ENCODE results near the gene TNFRSF21.
"Not testable (repeated sequence)": the region's sequence is repeated elsewhere in the genome, so short reads cannot be mapped to it uniquely, and the experiment has no call there.

TNFRSF21 gene

DNA sequence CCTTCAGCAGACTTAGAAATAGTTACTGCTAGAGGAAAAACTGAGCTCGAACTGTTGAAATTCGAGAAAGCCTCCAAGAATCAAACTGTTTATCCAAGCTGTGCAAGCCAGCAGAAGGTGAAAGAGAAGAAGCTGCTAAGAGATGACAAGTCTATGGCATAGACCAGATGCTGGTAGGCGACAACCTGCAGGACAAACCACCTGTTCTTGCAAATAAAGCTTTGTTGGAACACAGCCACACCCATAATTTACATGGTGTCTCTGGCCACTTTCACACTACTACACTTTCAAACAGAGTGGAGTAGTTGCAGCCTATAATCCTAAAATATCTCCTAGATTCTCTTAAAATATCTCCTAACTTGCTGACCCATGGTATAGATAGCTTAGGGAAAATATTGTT is 33.3 kb downstream of the TNFRSF21 start:
- TF ChIP-seq, protein P1, sequence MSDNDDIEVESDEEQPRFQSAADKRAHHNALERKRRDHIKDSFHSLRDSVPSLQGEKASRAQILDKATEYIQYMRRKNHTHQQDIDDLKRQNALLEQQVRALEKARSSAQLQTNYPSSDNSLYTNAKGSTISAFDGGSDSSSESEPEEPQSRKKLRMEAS (IDR thresholded peaks at IDR 0.05; ENCODE audit: low read depth, low read length) = no peak
- no peak for TF ChIP-seq MYC (IDR thresholded peaks at IDR 0.05; ENCODE audit: low read depth, low read length)
- no peak for TF ChIP-seq POLR2A (IDR thresholded peaks at IDR 0.05; ENCODE audit: extremely low read depth, insufficient read length)
- TF ChIP-seq, protein P2, sequence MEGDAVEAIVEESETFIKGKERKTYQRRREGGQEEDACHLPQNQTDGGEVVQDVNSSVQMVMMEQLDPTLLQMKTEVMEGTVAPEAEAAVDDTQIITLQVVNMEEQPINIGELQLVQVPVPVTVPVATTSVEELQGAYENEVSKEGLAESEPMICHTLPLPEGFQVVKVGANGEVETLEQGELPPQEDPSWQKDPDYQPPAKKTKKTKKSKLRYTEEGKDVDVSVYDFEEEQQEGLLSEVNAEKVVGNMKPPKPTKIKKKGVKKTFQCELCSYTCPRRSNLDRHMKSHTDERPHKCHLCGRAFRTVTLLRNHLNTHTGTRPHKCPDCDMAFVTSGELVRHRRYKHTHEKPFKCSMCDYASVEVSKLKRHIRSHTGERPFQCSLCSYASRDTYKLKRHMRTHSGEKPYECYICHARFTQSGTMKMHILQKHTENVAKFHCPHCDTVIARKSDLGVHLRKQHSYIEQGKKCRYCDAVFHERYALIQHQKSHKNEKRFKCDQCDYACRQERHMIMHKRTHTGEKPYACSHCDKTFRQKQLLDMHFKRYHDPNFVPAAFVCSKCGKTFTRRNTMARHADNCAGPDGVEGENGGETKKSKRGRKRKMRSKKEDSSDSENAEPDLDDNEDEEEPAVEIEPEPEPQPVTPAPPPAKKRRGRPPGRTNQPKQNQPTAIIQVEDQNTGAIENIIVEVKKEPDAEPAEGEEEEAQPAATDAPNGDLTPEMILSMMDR (IDR thresholded peaks at IDR 0.05; ENCODE audit: low read depth, low read length) = no peak
- H3K4me3 ChIP-seq (ENCODE audit: low read depth, low read length) = no peak overlapping the region
- DNase-seq (ENCODE audit: low read depth) = no peak

GRCh38 chr6:47275640-47276039 is 34.1 kb downstream of the TNFRSF21 start:
- DNase-seq (ENCODE audit: low read depth) = no peak
- no peak overlapping the region for H3K4me3 ChIP-seq (ENCODE audit: low read depth, low read length)
- TF ChIP-seq, protein P1 (IDR thresholded peaks at IDR 0.05; ENCODE audit: low read depth, low read length) = no peak
- TF ChIP-seq MYC (IDR thresholded peaks at IDR 0.05; ENCODE audit: low read depth, low read length) (no peak), POLR2A (IDR thresholded peaks at IDR 0.05; ENCODE audit: extremely low read depth, insufficient read length) (no peak)
- TF ChIP-seq, protein P2 (IDR thresholded peaks at IDR 0.05; ENCODE audit: low read depth, low read length) = no peak

- not testable (repeated sequence) for H3K4me3 ChIP-seq (ENCODE audit: low read depth, low read length); DNase-seq (ENCODE audit: low read depth)
Measured at GRCh38 chr6:47275132-47275531, 34.6 kb downstream of the TNFRSF21 start.

GRCh38 chr6:47268572-47269187 is 41.0 kb downstream of the TNFRSF21 start:
- H3K4me3 ChIP-seq (ENCODE audit: low read depth, low read length) = no peak overlapping the region
- DNase-seq (ENCODE audit: low read depth) = no peak
- TF ChIP-seq, protein P2 (IDR thresholded peaks at IDR 0.05; ENCODE audit: low read depth, low read length) = no peak
- TF ChIP-seq, protein P1 (IDR thresholded peaks at IDR 0.05; ENCODE audit: low read depth, low read length) = no peak
- no peak for TF ChIP-seq POLR2A (IDR thresholded peaks at IDR 0.05; ENCODE audit: extremely low read depth, insufficient read length)
- TF ChIP-seq MYC (IDR thresholded peaks at IDR 0.05; ENCODE audit: low read depth, low read length) = no peak

DNA sequence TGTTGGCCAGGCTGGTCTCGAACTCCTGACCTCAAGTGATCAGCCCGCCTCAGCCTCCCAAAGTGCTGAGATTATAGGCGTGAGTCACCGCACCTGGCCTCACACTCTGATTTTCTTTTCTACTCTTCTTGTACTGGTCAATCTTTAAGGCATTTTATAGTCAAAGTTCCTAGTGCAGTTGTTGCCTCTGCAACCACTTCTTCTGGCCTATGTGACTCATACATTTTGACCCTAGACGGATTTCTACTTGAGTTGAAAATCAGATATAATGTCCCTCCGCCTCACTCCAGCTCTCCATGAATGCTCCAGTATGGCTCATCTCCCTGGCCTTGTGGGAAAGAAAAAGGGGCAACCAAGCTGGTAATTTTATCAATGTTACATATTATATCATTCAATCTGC is 42.4 kb downstream of the TNFRSF21 start:
- no peak for DNase-seq (ENCODE audit: low read depth)
- no peak for TF ChIP-seq MYC (IDR thresholded peaks at IDR 0.05; ENCODE audit: low read depth, low read length)
- TF ChIP-seq POLR2A (IDR thresholded peaks at IDR 0.05; ENCODE audit: extremely low read depth, insufficient read length) = no peak
- no peak overlapping the region for H3K4me3 ChIP-seq (ENCODE audit: low read depth, low read length)

DNA sequence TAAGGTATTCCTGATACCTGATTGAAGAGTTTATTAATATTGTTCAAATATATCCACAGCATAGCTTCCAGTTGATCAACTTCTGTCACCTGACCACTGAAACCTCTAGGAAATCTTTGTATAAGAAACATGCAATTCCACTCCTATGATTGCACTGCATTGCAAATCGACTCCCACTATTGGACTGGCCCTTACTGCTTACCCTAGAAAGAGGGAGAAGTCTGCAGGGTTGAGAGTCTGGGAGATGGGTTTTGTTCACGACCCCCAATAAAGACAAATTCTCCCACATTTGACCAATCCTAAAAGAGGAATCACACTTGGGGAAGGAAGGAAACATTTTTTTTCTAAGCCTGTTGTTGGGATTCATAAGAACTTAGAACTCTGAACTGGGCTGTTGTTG is 43.7 kb downstream of the TNFRSF21 start:
- DNase-seq (ENCODE audit: low read depth) = no peak
- TF ChIP-seq POLR2A (IDR thresholded peaks at IDR 0.05; ENCODE audit: extremely low read depth, insufficient read length) (no peak), MYC (IDR thresholded peaks at IDR 0.05; ENCODE audit: low read depth, low read length) (no peak)
- TF ChIP-seq, protein P1 (IDR thresholded peaks at IDR 0.05; ENCODE audit: low read depth, low read length) = no peak
- TF ChIP-seq, protein P2 (IDR thresholded peaks at IDR 0.05; ENCODE audit: low read depth, low read length) = no peak
- no peak overlapping the region for H3K4me3 ChIP-seq (ENCODE audit: low read depth, low read length)

- no peak for DNase-seq (ENCODE audit: low read depth)
- H3K4me3 ChIP-seq (ENCODE audit: low read depth, low read length) = no peak overlapping the region
- TF ChIP-seq, protein P2 (IDR thresholded peaks at IDR 0.05; ENCODE audit: low read depth, low read length) = no peak
- TF ChIP-seq POLR2A (IDR thresholded peaks at IDR 0.05; ENCODE audit: extremely low read depth, insufficient read length) (no peak), MYC (IDR thresholded peaks at IDR 0.05; ENCODE audit: low read depth, low read length) (no peak)
- TF ChIP-seq, protein P1 (IDR thresholded peaks at IDR 0.05; ENCODE audit: low read depth, low read length) = no peak
Measured at GRCh38 chr6:47264775-47265184, 44.9 kb downstream of the TNFRSF21 start.

Measured in NB4 (cell line).